HEK293 (cell line): Measurements from ENCODE around the gene CSGALNACT2.
A peak's percentile ranks its signal among the peaks of the same experiment; 100 is the strongest.

Experiments
- CTCF ChIA-PET: fragments of 350-600 bp; formaldehyde crosslinking; extraction: SDS; loops from one replicate; lab custom pipeline; 2021; ENCODE audit warnings: antibody characterized with exemption; lab: Yijun Ruan, JAX
- POLR2A ChIA-PET: fragments of 300-600 bp; formaldehyde crosslinking; extraction: SDS; loops from one replicate; lab custom pipeline; 2020; ENCODE audit warnings: antibody characterized with exemption, inconsistent platforms; lab: Yijun Ruan, JAX
- H3K27ac ChIP-seq: fragments of 200-500 bp; sonication (Bioruptor generic); 2 replicates; pipeline ENCODE4 v1.5.1; 2014; ENCODE audit warnings: low read depth, low read length, control low read depth, inconsistent platforms; ENCODE audit errors: extremely low read depth
- H3K36me3 ChIP-seq, 2 experiments: fragments of 200-500 bp in 1 of 2; sonication (Bioruptor generic) in 1 of 2; 1 replicate in 1 of 2; 2 replicates in 1 of 2; pipeline ENCODE4 v1.5.1; 2014 to 2017; ENCODE audit warnings: inconsistent platforms in 2 of 2, low read length in 2 of 2; ENCODE audit not compliant: control insufficient read depth in 2 of 2, insufficient read depth in 1 of 2
- H3K4me1 ChIP-seq: fragments of 200-500 bp; sonication (Bioruptor generic); 2 replicates; pipeline ENCODE4 v1.5.1; 2014; ENCODE audit warnings: mild to moderate bottlenecking, low read length, inconsistent platforms; ENCODE audit not compliant: control insufficient read depth, insufficient read depth
- H3K4me3 ChIP-seq: 2 replicates; pipeline ENCODE4 v1.5.1; 2011; ENCODE audit warnings: low read depth, mild to moderate bottlenecking, control low read depth, low read length, moderate library complexity
- H3K9me3 ChIP-seq: fragments of 200-500 bp; sonication (Bioruptor generic); 2 replicates; pipeline ENCODE4 v1.5.1; 2014; ENCODE audit warnings: low read depth, low read length, inconsistent platforms; ENCODE audit not compliant: control insufficient read depth, insufficient read depth
- PBX3 ChIP-seq: sonication (generic); formaldehyde crosslinking; IDR thresholded peaks from 2 replicates; pipeline ENCODE4 v1.8.1; 2022; ENCODE audit warnings: mild to moderate bottlenecking, moderate library complexity, missing genetic modification reagents
- PRDM2 ChIP-seq: fragments of 450-650 bp; formaldehyde crosslinking; IDR thresholded peaks from 2 replicates; pipeline ENCODE4 v1.5.1; 2016; ENCODE audit warnings: missing biosample characterization, missing genetic modification characterization, borderline replicate concordance
- SCRT2 ChIP-seq: fragments of 450-650 bp; formaldehyde crosslinking; IDR thresholded peaks from 2 replicates; pipeline ENCODE4 v1.5.1; 2016; ENCODE audit warnings: missing biosample characterization, missing genetic modification characterization
- TCF7L2 ChIP-seq: IDR thresholded peaks from 2 replicates; pipeline ENCODE4 v1.6.1; 2011; ENCODE audit warnings: low read depth, mild to moderate bottlenecking, inconsistent platforms, low read length, moderate library complexity, borderline replicate concordance
- WT1 ChIP-seq: fragments of 450-650 bp; formaldehyde crosslinking; IDR thresholded peaks from 2 replicates; pipeline ENCODE4 v1.5.1; 2016; ENCODE audit warnings: missing biosample characterization, missing genetic modification characterization
- ZFHX2 ChIP-seq: fragments of 450-650 bp; formaldehyde crosslinking; conservative IDR thresholded peaks from 2 replicates; pipeline ENCODE4 v1.5.1; 2016; ENCODE audit warnings: missing biosample characterization, missing genetic modification characterization
- ZFP3 ChIP-seq: fragments of 450-650 bp; formaldehyde crosslinking; IDR thresholded peaks from 2 replicates; pipeline ENCODE4 v1.5.1; 2016; ENCODE audit warnings: low read depth, missing biosample characterization, missing genetic modification characterization
- ZNF18 ChIP-seq: fragments of 450-650 bp; formaldehyde crosslinking; IDR thresholded peaks from 2 replicates; pipeline ENCODE4 v1.5.1; 2016; ENCODE audit warnings: missing biosample characterization, missing genetic modification characterization
- ZNF184 ChIP-seq: fragments of 450-650 bp; IDR thresholded peaks from 2 replicates; pipeline ENCODE4 v1.5.1; 2018; ENCODE audit warnings: missing biosample characterization, mild to moderate bottlenecking, missing genetic modification characterization
- ZNF366 ChIP-seq: fragments of 450-650 bp; formaldehyde crosslinking; conservative IDR thresholded peaks from 2 replicates; pipeline ENCODE4 v1.5.1; 2016; ENCODE audit warnings: missing biosample characterization, missing genetic modification characterization
- ZNF398 ChIP-seq: fragments of 450-650 bp; formaldehyde crosslinking; IDR thresholded peaks from 2 replicates; pipeline ENCODE4 v1.5.1; 2017; ENCODE audit warnings: missing biosample characterization, missing genetic modification characterization
- ZNF423 ChIP-seq: fragments of 450-650 bp; formaldehyde crosslinking; IDR thresholded peaks from 2 replicates; pipeline ENCODE4 v1.5.1; 2016; ENCODE audit warnings: missing biosample characterization, missing genetic modification characterization
- ZNF548 ChIP-seq: fragments of 450-650 bp; formaldehyde crosslinking; IDR thresholded peaks from 2 replicates; pipeline ENCODE4 v1.5.1; 2016; ENCODE audit warnings: missing biosample characterization, missing genetic modification characterization
- ZNF623 ChIP-seq: fragments of 450-650 bp; formaldehyde crosslinking; IDR thresholded peaks from 2 replicates; pipeline ENCODE4 v1.5.1; 2016; ENCODE audit warnings: missing biosample characterization, missing genetic modification characterization
- ZNF704 ChIP-seq: fragments of 450-650 bp; formaldehyde crosslinking; IDR thresholded peaks from 2 replicates; pipeline ENCODE4 v1.5.1; 2016; ENCODE audit warnings: missing biosample characterization, missing genetic modification characterization
- ZNF768 ChIP-seq: fragments of 450-650 bp; formaldehyde crosslinking; IDR thresholded peaks from 2 replicates; pipeline ENCODE4 v1.5.1; 2018; ENCODE audit warnings: missing biosample characterization, mild to moderate bottlenecking, missing genetic modification characterization

CSGALNACT2 gene

GRCh38 chr10:43110338-43111071, 27.7 kb upstream of the CSGALNACT2 start:
- no peak overlapping the region for H3K27ac ChIP-seq
- POLR2A ChIA-PET, result no interaction called here
- H3K36me3 ChIP-seq, result no peaks in the 10 kb centered on the region
- CTCF ChIA-PET, result no interaction called here
- H3K9me3 ChIP-seq, result no peaks in the 10 kb centered on the region
- TF ChIP-seq ZFHX2 (tag by site-specific recombination) (peak; percentile 25; the same call in 1 of the 2 replicates), ZNF398 (tag by site-specific recombination) (no peak), PBX3 (no peak)
- no peaks in the 10 kb centered on the region for H3K4me1 ChIP-seq
- no peak overlapping the region for H3K4me3 ChIP-seq

GRCh38 chr10:43111101-43111500, 27.1 kb upstream of the CSGALNACT2 start:
- ChIA-PET CTCF (no interaction called here), POLR2A (interaction anchor here (0.5 kb wide), 1 partner anchor 274 kb away, joined by 7 read pairs; no protein-coding TSS in a partner anchor)
- Histone ChIP-seq H3K36me3 (no peaks in the 10 kb centered on the region), H3K4me3 (no peak overlapping the region), H3K27ac (no peak overlapping the region), H3K9me3 (no peaks in the 10 kb centered on the region), H3K4me1 (no peaks in the 10 kb centered on the region)
- no peak for TF ChIP-seq ZNF184

GRCh38 chr10:43111921-43112607, 26.2 kb upstream of the CSGALNACT2 start:
- Histone ChIP-seq H3K27ac (no peak overlapping the region), H3K4me3 (no peak overlapping the region), H3K9me3 (no peaks in the 10 kb centered on the region), H3K36me3 (no peaks in the 10 kb centered on the region)
- ChIA-PET POLR2A (no interaction called here), CTCF (no interaction called here)
- TF ChIP-seq ZNF423 (tag by site-specific recombination) (no peak), ZNF18 (no peak), ZNF366 (tag by site-specific recombination) (no peak), SCRT2 (tag by site-specific recombination) (no peak), TCF7L2 (no peak), ZFP3 (tag by site-specific recombination) (no peak), ZNF704 (tag by site-specific recombination) (no peak), ZNF768 (tag by site-specific recombination) (no peak), PRDM2 (tag by site-specific recombination) (no peak), WT1 (no peak), ZNF623 (no peak), ZNF548 (tag by site-specific recombination) (no peak)
- TF ChIP-seq, all 188 proteins: peak for 0
- no peaks in the 10 kb centered on the region for H3K4me1 ChIP-seq
